Fibroblast of mammary gland (primary cell): ENCODE results near the gene ANGEL1.

Experiments
- DNase-seq: peaks from one replicate; pipeline ENCODE4 v3.0.0-alpha.2; 2010; ENCODE audit warnings: low read depth
- H3K4me3 ChIP-seq: 2 replicates; pipeline ENCODE4 v1.5.1; 2011; ENCODE audit warnings: low read depth, mild to moderate bottlenecking, low read length, moderate library complexity; ENCODE audit not compliant: control insufficient read depth
- TF ChIP-seq, protein P1 (sequence below): conservative IDR thresholded peaks from 2 replicates; pipeline ENCODE4 v1.5.1; 2011; ENCODE audit warnings: low read depth, low read length, inconsistent platforms; ENCODE audit not compliant: control insufficient read depth, insufficient read depth

ANGEL1 gene

DNA sequence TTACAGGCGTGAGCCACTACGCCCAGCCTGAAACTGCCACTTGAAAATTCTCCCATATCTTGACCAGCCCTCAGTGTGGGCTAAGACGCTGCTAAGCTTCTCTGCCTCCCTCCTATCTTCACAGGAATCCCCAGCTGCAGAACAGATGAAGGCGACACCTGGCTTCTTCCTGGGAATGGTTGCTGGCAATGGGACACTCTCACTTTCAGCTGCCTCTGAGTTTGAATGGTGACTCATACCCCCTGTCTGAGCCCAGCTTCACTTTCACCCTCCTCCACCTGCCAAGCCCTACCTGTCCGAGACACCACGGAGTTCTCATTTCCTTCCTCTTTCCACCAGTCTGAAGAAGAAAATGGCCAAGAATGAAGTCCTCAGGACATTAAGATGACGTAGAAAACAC lies 69.7 kb downstream of the ANGEL1 start:
- DNase-seq: no peak
- no peak overlapping the region for H3K4me3 ChIP-seq
- TF ChIP-seq, protein P1, sequence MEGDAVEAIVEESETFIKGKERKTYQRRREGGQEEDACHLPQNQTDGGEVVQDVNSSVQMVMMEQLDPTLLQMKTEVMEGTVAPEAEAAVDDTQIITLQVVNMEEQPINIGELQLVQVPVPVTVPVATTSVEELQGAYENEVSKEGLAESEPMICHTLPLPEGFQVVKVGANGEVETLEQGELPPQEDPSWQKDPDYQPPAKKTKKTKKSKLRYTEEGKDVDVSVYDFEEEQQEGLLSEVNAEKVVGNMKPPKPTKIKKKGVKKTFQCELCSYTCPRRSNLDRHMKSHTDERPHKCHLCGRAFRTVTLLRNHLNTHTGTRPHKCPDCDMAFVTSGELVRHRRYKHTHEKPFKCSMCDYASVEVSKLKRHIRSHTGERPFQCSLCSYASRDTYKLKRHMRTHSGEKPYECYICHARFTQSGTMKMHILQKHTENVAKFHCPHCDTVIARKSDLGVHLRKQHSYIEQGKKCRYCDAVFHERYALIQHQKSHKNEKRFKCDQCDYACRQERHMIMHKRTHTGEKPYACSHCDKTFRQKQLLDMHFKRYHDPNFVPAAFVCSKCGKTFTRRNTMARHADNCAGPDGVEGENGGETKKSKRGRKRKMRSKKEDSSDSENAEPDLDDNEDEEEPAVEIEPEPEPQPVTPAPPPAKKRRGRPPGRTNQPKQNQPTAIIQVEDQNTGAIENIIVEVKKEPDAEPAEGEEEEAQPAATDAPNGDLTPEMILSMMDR: no peak

GRCh38 chr14:76742185-76742584 lies 70.5 kb downstream of the ANGEL1 start:
- no peak overlapping the region for H3K4me3 ChIP-seq
- DNase-seq: no peak
- TF ChIP-seq, protein P1: no peak

DNA sequence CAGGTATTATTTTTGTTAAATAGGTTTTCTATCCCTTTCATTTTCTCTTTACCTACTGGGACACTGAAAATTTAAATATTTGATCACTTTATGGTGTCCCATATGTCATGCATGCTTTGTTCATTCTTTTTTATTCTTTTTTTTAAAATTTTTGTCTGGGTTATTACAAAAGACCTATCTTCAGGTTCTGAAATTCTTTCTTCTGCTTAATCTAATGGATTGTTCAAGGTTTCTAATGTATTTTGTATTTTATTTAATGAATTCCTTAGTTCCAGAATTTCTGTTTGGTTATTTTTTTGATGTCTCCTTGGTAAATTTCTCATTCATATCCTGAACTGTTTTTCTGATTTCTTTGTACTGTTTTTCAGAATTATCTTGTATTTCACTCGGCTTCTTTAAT lies 71.6 kb downstream of the ANGEL1 start:
- TF ChIP-seq, protein P1: no peak
- H3K4me3 ChIP-seq: no peak overlapping the region
- DNase-seq: no peak
